Esophagus squamous epithelium (tissue), 4 donors: ENCODE measurements around the gene DSCAML1.

Experiments
- CTCF ChIP-seq, 6 experiments: fragments of 450-650 bp in 4 of 6; fragments of 200-600 bp in 2 of 6; sonication (generic) in 2 of 6; IDR thresholded peaks; one replicate each; pipeline ENCODE4 v1.5.1; 2016 to 2019; ENCODE audit warnings: antibody characterized with exemption in 6 of 6, mild to moderate bottlenecking in 4 of 6, moderate library complexity in 4 of 6
- POLR2A ChIP-seq, 4 donors: fragments of 450-650 bp; IDR thresholded peaks; one replicate each; pipeline ENCODE4 v1.6.1; 2017; ENCODE audit warnings: antibody characterized with exemption in 4 of 4, mild to moderate bottlenecking in 4 of 4, moderate library complexity in 3 of 4

- no peak for TF ChIP-seq POLR2A (IDR thresholded peaks at IDR 0.05)
- no peak for TF ChIP-seq CTCF (IDR thresholded peaks at IDR 0.05)
Measured at GRCh38 chr11:117614728-117615127, 182.3 kb downstream of the DSCAML1 start.
